Fibroblast of gingiva (primary cell): ENCODE results near the gene SKAP2.
A peak's percentile ranks its signal among the peaks of the same experiment; 100 is the strongest.

Source experiments
- DNase-seq: peaks from one replicate; pipeline ENCODE4 v3.0.0-alpha.2; 2011; ENCODE audit warnings: low read depth

Gene SKAP2

DNA sequence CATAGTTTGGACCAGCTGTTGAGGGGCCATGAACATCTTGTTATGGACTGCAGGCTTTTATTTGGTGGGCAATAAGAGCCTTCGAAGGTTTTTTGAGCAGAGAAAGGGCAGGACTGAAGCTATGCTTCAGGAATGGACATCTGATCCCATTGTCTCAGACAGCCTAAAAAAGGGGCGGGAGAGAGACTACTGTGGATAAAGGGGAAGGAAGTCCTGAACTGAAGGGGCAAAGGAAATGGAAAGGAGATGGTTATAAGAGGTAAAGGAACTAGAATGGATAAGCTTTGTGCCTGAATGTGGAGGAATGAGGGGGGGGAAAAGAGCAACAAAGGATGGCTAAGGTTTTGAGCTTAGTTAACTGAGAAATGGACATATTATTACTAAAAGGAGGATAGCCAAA is 172.5 kb downstream of the SKAP2 start:
- no peak for DNase-seq

DNA sequence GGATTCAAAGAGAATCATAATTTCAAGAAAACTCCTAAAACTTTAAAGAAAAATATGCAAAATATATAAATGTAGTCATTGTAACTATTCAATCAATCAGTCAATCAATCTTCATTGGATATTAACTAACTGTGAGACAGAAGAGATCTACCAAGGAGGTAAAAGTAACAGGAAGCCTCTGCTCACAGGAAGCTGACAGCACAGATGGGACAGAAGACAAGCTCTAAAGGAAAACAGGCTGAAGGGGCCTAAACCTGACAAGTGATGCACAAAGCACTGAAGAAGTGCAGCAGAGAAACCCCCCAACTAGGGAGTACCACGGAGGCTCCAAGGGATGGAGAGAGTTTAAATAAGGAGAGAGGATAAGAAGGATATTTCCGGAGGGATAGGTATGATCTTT is 173.0 kb downstream of the SKAP2 start:
- no peak for DNase-seq

DNA sequence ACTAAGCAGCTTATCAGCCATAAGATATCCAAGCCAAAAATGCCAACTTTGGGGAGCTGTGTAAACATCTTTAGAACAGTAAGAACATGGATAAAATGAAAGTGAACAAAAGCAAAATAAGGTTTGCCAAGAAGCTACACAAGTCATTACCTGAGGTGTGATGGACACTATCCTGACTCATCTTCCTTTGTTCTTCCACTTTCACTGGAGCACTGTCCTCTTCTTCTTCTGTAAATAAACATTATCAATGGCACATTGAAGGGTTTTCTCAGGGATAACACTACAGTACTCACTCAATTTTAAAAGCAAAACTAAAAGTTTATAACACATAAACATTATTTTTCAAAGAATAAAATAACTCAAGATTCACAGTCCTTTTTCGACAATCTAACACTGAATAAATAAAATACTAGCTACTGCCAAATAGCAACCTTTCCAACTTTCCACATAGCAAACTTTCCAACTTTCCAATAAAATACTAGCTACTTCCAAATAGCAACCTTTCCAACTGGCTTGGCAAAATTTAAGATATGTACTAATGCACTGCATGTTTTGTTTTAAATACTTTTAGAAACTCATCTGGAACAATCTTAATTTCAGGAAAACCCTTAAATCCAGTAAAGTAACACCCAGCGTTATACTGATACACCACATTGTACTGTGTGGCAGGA is 174.1 kb downstream of the SKAP2 start:
- DNase-seq, result no peak

DNA sequence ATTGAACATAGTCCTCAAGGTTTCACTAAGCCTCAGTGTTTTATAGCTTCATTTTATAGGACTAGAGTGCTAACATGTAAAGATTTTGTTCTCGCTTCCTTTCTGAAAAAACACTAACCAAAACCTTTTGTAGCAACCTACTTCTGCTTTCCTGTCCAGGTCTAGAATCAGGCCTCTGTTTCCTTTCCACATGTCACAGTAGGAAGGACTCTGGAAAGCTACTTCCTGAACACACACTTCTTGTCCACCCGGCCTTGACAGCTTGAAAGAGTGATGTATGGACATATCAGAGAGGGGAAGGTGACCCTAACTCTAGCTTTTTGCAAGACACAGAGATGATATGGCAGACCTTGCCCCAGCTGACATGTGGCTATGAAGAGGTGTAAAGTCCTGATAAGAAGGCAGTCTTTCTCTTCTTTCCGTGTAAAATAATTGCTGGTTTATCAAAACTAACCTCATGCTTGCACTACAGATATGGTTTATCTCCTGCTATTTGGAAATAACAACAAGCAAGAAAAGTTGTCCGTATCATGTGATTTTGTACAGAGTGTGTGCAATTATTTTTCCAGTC is 175.4 kb downstream of the SKAP2 start:
- DNase-seq, result no peak

DNA sequence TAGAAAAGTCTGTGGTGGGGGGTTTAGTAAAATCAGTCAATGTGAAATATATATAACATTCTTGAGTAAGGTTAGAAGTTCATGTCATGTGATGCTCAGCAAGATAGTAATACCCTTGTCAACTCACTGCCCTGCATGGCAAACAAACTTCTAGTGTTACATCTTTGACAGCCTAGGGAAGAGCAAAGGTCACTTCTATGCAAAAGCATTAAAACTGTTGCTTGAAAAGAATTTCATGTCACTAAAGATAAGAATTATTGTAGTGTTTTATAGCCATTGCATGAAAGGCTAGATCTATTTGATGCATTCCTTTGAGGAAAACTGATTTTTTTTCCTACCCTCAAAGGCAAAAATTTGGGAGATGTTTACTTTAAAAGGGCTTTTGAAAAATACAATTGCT is 176.0 kb downstream of the SKAP2 start:
- DNase-seq, result no peak

DNA sequence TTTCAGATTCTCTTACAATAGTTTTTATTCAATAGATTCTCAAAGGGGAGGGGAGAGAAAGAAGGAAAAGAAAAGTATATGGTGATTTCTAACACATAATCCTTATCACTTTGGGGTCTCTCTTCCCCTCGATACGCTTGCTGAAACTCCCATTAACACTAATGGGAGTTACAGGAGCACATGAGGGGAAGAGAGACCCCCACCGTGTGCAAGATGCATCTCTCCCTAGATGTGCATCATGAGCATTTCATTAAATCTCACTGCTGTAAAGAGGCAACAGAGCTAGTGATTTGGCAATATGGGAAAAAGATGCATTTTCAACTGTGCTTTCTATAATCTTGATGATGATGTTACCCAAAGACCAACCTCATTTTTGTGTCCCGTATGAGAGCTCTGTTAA is 177.4 kb downstream of the SKAP2 start:
- DNase-seq, result no peak

DNA sequence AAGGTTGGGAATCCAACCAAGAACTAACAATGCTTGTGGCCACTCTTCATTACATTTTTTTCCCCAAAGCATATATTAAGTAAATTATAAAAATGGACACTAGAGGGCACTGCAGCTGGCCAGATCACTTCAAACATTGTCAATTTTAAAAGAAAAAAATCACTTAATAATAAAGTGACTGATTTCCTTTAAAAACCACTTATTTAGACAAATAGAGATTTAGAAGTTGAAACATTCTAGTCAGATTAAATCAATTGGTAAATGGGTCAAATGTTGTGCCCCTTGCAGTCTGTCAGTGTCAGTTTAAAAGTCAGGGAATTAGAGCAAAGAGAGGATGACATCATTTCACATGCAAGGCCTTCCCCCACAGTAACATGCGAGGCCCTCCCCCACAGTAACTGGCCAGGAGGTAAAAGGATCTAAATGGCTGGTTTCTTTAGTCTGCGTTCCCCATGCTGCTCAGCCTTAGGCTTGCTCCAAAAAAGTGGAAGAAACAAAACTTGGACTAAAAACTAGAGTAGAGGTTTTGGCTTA is 177.9 kb downstream of the SKAP2 start:
- peak; percentile 25 for DNase-seq

DNA sequence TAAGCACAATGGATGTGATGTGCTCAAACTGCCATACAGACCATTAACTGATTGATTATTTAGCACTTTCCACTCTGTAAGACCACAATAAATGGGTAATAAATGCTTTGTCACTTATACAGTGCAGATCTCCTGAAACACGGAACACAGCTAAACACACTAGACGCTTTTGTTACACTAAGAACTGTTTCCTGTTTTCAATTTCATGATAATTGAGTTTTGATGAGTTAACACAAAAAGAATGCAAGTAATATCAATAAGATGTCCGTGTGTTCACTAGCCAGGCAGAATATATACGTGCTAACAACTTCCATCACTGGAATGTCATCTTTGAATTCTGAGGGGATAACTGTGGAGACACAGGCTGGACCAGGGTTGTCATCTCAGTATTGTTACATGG is 178.8 kb downstream of the SKAP2 start:
- no peak for DNase-seq

DNA sequence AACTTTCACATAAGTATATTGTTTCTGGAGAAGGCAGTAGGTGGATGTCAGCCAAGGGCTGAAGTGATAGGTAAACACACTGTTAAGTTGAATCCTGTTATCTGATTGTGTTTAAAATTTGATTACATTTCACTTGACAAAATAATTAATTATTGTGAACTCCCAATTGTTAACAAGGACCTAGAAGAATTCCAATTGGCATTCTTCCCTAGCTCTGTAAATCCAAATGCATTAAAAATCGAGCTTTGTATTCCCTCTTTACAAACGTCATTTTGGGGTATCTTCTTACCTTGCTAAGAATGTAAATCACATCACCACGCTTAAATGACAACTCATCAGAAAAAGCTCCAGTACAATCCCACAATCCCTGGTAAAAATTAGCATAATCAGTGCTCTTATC is 179.9 kb downstream of the SKAP2 start:
- DNase-seq, result no peak

DNA sequence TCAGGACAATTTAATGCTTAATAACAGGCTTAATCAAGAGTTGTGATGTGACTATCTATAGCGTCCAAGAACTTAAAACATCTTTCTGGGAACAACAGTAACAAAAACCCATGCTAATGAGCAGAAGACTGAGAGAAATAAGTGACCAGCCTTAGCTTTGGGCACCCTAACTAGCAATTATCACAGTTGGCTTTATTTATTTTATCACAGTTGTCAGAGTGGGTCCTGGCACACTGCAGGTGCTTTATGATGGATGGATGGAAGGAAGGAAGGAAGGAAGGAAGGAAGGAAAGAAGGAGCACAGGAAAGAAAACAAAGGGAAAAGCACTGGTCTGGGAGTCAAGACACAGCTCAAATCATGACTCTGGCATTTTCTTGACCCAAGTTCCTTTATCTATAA is 181.1 kb downstream of the SKAP2 start:
- DNase-seq, result no peak

DNA sequence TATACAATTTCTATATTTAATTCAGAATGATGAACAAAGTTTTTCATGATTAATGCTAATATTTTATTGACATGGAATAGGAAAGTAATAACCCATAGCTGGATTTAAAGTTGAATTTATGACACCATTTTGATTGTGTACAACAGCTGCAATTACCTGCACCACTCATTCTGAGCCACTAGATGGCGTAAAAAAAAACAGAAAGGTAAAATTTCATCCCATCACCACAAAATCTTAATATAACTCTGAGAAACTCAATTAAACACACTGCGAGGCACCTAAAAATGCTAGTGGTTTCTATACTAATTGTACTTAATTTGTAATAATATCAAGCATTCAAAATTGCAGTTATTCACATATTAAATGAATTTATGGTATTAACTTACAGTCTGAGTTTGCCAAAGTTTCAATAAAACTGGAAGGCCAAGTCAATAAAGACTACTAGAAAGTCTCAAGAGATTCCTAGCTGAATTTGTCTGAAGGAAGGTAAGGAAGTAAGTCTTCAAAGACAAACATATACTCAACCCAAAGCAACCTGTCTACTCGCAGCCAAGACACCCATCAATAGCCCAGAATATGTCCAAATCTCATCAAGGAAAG is 182.5 kb downstream of the SKAP2 start:
- no peak for DNase-seq

DNA sequence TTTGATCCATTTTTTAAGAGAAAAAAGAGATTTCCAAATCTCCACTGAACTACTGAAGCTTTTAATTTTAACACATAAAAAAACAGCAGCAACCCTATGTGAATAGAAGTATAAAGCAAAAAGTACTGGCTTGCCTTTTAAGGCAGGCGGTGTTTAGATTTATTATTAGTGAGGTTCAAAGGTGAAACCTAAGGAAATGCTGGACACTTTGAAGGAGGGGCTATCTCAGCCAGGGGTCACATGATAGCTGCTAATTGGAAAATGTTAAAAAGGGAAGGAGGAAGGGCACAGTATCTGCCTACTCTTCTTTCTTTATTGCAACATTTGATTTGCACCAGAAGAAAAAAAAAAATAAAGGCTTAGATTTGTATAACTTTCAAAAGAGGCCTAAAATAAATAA is 183.8 kb downstream of the SKAP2 start:
- no peak for DNase-seq

DNA sequence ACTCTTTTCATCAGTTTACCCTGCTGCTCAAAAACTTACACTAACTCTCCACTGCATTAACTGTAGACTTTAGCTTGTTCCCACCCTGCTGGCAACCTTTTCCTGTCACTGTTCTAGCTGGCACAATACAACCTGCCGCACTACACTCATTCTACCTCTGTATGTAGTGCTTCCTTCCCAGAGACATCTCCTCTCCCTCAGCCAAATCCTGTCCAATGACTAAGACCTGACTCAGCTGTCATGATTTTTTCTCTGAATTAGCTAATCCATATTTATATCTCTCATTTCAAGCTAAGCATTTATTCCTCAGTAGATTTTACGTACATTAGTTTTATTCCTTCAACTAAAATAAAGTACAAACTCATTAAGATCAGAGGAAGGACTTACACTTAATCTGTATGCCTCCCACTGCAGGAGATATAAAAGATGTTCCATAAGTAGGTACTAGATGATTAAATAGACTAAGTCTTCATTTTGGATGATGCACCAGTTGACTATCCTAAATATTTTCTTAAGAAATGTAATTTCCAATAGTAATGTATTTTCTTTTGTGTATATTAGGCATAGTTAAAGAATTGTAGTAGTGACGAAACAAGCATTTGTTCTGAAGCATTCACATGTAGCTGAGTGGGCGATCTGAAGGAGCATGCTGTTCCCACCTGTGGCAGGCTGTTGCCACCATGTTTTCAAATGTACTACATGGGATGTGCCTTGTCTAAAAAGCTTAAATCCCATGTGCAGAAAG is 189.1 kb downstream of the SKAP2 start:
- DNase-seq, result no peak

DNA sequence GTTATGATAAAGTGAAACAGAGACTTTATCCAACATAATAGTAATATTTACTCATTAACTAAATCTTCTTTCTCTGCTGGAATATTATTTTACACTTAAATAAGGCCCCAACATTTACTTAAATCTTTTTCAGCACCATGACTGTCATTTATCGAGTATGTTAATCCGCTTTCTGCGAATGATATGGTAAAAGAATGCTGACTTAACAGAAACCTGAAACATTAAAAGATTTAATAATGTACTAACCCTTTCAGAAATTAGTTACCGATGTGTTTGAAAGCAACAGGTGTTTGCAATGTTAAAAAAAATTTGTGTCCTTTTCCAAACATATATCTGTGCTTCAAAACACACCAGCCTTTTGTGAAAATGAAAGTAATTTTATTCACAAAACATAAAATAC is 190.5 kb downstream of the SKAP2 start:
- DNase-seq, result no peak

DNA sequence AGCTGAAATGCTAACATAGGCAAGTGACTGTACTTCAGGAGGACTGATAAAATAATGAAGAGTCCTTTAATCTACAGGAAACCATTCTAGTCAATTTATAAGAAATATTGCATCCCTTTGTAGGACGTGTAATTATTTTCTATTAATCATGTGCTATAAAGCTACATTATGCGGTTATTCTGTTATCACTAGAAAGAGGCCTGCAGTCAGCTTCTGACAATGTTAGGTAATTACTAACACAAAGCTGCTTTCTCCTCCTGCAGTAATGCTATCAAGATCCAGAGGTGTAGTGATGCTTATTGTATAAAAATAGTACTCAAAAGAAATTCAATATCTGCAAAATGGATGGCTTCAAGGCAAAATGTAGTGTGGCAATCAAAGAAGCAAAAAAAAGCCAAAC is 191.1 kb downstream of the SKAP2 start:
- DNase-seq, result no peak

DNA sequence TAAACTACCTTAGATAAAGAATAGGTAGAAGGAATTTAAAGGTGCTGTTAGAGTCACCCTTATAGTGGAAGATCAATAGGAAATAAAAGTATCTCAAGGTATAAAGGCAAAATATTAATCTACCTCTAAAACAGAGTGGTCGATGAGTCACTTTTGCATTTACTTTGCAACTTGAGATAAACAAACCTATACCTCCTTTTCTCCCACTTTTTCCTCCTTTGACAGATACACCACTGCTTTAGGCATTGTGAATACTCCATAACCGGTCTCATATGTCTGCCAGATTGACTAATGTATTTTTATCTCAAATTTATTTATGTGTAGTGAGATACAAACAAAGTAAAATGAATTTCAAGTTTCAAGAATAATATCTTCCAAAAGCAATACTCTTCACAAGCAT is 193.5 kb downstream of the SKAP2 start:
- no peak for DNase-seq

DNA sequence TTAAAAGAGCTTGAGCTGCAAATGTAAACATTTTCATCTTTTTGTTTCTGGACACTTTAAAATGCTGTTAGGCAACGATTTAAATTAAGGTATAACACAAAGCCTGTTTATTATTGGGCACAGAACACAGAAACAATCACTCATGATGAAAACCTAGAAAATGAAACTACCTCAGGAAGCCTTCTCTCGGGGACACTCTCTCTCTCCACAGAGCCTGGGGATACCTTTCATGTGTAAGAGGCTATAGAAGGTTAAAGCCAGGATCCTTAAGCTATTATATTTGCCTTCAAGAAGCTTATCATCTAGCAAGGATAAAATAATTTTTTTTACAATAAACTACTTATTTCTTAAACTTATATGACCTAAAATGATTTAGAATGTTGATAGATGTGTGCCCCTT is 194.1 kb downstream of the SKAP2 start:
- DNase-seq, result no peak

DNA sequence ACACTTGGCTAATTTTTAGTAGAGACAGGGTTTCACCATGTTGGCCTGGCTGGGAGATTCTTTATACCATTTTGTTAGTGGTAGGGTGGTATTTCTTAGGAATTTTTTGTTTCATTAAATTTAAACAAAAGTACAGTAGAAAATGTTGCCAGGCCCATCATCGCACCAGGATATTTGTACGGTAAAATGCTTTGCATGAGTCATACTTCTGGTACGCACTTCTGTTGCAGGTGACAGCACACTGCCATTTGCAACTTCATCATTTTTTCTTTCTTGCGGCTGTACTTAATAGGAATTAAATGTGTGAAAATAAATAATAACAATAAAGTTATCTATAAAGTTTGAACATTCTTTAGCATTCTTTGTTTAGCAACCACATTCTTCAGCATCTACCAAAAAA is 195.6 kb downstream of the SKAP2 start:
- no peak for DNase-seq

DNA sequence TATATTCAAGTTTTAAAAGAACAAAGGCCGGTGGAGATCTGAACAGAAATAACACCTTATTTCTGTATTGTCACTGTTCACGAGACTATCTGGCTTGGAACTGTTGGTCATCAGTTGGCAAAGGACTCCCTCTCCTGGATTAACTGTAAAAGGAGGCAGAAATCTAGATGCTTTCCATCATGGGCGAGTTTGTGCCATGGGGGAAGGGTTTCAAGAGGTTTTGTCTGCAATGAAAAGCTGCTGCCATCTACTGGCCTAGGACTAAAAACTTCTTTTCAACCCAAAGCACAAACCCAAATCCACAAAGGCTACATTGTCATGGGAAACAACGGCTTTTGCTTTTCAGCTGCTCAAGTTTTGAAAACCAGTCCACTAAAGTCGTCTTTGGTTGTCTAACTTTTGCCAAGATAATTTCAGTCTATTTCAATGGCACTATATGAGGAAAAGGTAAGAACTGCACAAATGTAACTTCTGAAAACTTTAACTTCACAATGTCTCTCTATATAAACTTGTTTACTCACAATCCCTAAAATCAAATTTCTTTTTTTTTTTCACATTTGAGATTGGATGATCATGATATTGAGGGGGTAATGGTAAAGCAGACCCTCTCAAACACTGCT is 196.8 kb downstream of the SKAP2 start:
- DNase-seq, result peak; percentile 87

DNA sequence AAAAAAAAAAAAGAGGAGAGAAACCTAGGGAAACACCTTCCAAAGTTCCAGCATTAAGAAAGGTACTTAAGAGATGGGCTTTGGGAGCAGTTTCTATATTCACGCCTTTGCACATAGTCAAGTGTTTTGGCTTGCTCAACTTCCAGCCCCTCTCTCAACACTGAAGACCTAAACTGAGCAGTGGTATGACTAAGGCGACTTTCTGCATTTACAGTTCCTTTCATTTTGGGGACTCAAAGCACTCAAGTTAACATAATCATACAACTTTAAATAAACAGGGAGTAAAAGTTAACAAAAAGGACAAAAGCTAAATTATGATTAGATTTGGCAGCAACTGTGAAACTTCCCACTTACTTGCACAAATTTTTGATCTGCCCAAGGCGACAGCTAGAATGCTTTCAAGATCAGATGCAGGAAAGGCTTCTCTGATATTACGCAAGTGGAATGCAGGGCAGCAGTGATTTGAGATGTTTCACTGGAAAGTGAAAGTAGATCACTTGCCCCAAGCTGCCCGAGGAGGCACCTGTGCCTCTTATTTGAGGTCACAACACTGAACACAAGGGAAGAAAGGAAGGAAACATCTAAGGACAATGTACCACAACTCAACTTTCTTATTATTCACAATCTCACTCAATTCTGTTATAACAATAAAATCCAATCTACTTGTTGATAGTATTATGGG is 199.5 kb downstream of the SKAP2 start:
- peak; percentile 8 for DNase-seq

DNA sequence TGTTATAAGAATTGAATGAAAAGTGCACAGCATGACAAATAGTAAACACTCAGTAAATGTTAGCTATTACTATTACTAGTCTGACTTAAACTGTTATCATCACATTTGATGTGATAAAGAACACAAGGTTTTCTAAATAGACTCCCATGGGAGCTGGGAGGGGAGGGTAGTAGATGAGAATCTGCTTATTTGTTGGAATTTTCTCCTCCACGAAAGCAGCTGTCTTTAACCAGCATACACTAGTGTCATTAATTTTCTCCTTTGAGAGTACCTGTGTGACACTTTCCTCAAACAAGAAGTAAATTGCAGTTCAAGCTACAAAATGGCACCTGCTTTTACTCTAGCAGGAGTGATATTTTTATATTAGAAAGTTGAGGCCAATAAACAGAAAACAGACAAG is 200.1 kb downstream of the SKAP2 start:
- DNase-seq, result no peak

DNA sequence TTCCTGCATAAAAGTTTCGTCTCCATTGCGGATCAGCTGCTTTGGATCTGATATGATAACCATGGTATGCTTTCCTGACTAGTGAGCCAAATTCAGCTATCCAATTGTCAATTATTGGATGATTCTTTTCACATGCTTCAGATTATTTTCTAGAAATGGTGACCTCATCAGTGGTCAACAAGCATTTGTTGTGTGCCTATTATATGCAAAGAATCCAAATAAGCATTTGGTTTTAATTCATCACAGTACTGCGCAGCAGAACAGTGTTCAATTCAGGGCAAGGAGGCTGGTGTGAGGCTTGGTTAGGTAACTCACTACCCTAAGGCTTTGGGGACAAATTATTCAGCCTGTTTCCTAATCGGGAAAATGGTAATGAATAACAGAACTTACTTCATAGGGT is 200.5 kb downstream of the SKAP2 start:
- peak; percentile 68 for DNase-seq
